ENCODE data around the gene FAM229A. TPM values are rescaled to one million over a fixed set of nuclear protein-coding genes. Genes with fewer than 3 reads are reported as not detected.
A peak's percentile ranks its signal among the peaks of the same experiment; 100 is the strongest.

Gene FAM229A
- total and polyA plus RNA-seq, 9 of the 15 experiments (the other 6 are each of a cell fraction or from before 2014, with no cell fraction given) = 0.04 to 21.6 (median 7.4) TPM

GRCh38 chr1:32336591-32336932 lies 25.7 kb downstream of the FAM229A start:
- Histone ChIP-seq H3K4me2 (ENCODE audit: insufficient read depth, low read length) (peak overlapping the region; percentile 53), H3K9me3 (replicated peaks; ENCODE audit: control insufficient read depth, insufficient read depth, low read depth, low read length) (no peaks in the 10 kb centered on the region), H3K36me3 (ENCODE audit: control insufficient read depth, insufficient read depth, low read length) (peaks cover 34% of the 10 kb centered on the region), H3K4me1 (replicated peaks in 1 of 2; ENCODE audit: control insufficient read depth in 2 of 2, insufficient read depth in 2 of 2, low read length in 2 of 2) (peaks cover 25 to 53% of the 10 kb centered on the region in 2 experiments), H3K9ac (ENCODE audit: insufficient read depth in 1 of 2, low read depth in 2 of 2, low read length in 2 of 2) (peak overlapping the region in 1 of 2 experiments; percentile 97; a peak in 2 of 4 replicates), H3K4me3 (peak overlapping the region; percentile 89), H3K27me3 (ENCODE audit: control insufficient read depth in 2 of 2, insufficient read depth in 2 of 2, low read length in 2 of 2) (no peaks in the 10 kb centered on the region), H3K9me1 (ENCODE audit: control insufficient read depth, insufficient read depth, low read length) (peaks cover 4% of the 10 kb centered on the region), H2AFZ (ENCODE audit: low read depth, low read length) (peak overlapping the region; percentile 59), H3K27ac (ENCODE audit: extremely low read depth, low read depth, low read length) (no peak overlapping the region), H4K20me1 (replicated peaks; ENCODE audit: control insufficient read depth, insufficient read depth, low read length) (peaks cover 16% of the 10 kb centered on the region; the same call in 1 of the 2 replicates), H3K79me2 (ENCODE audit: control insufficient read depth, insufficient read depth, low read length) (peaks cover 27% of the 10 kb centered on the region)
- intact Hi-C loops (cut with micrococcal nuclease) (loop anchor here (5.0 kb wide), 1 partner anchor 56 kb away; the partner anchor contains the start of gene BSDC1), in situ Hi-C loops (cut with MboI) (no loop called here)
- no TSS peak for BruUV-seq (replicated peaks)
- POLR2A ChIA-PET = interaction anchor here (0.7 to 5.9 kb wide), 28 partner anchors 11 to 576 kb away, joined by 3 to 59 read pairs (median 4); partner anchors contain the start of genes BSDC1, CCDC28B, HDAC1 and IQCC
- TF ChIP-seq BCOR (IDR thresholded peaks at IDR 0.05) (no peak), ZFX (CRISPR knock-in tag; IDR thresholded peaks at IDR 0.05) (peak; percentile 4; the same call in 1 of the 2 replicates), ESRRA (IDR thresholded peaks at IDR 0.05; ENCODE audit: borderline replicate concordance, low read depth) (0 out of 2 replicates have a peak, but pooled peaks have one; percentile 27), ZNF253 (CRISPR knock-in tag; conservative IDR thresholded peaks at IDR 0.05) (no peak), RBBP5 (IDR thresholded peaks at IDR 0.05; ENCODE audit: borderline replicate concordance, insufficient read depth, low read length, poor library complexity, severe bottlenecking) (peak; percentile 15)
- WGBS (ENCODE audit: insufficient coverage, low coverage, missing lambda C conversion rate) = 18% methylated on average over 13 of the region's 15 CpGs
- ATAC-seq (no peak), DNase-seq (ENCODE audit: extremely low read depth in 1 of 4, low spot score in 3 of 4) (no peak), FAIRE-seq (peak; percentile 35)
- CTCF ChIA-PET (ENCODE audit: low intra/inter-chr PET ratio) = no interaction called here

Data from K562 (cell line).